MM.1S (cell line): Measurements from ENCODE around the gene SOWAHD.
"Not testable (repeated sequence)": the region's sequence is repeated elsewhere in the genome, so short reads cannot be mapped to it uniquely, and the experiment has no call there.

Source experiments
- DNase-seq: peaks from one replicate; pipeline ENCODE4 v3.0.0-alpha.2; 2015
- H2AFZ ChIP-seq: fragments of 300-600 bp; sonication (generic); 2 replicates; pipeline ENCODE4 v1.6.0; 2016; ENCODE audit warnings: antibody characterized with exemption, low read length
- H3F3A ChIP-seq: fragments of 300-600 bp; sonication (generic); 2 replicates; pipeline ENCODE4 v1.6.1; 2016; ENCODE audit warnings: mild to moderate bottlenecking, antibody characterized with exemption, low read length, moderate library complexity, mixed read lengths; ENCODE audit not compliant: insufficient read depth
- H3K27ac ChIP-seq: fragments of 300-600 bp; sonication (generic); 2 replicates; pipeline ENCODE4 v1.5.1; 2016; ENCODE audit warnings: mild to moderate bottlenecking, low read length
- H3K27me3 ChIP-seq: fragments of 300-600 bp; sonication (generic); replicated peaks from 2 replicates; pipeline ENCODE4 v1.6.0; 2016; ENCODE audit warnings: low read length; ENCODE audit not compliant: insufficient read depth
- H3K36me3 ChIP-seq: fragments of 300-600 bp; sonication (generic); replicated peaks from 2 replicates; pipeline ENCODE4 v1.6.1; 2016; ENCODE audit warnings: mild to moderate bottlenecking, low read length, mixed read lengths; ENCODE audit not compliant: insufficient read depth
- H3K4me1 ChIP-seq: fragments of 300-600 bp; sonication (generic); 2 replicates; pipeline ENCODE4 v1.6.1; 2016; ENCODE audit warnings: low read length, mixed read lengths
- H3K4me2 ChIP-seq: fragments of 300-600 bp; sonication (generic); 2 replicates; pipeline ENCODE4 v1.6.0; 2016; ENCODE audit warnings: low read depth, low read length
- H3K4me3 ChIP-seq: fragments of 300-600 bp; sonication (generic); 2 replicates; pipeline ENCODE4 v1.5.1; 2016; ENCODE audit warnings: low read length, mixed read lengths
- H3K79me2 ChIP-seq: fragments of 300-600 bp; sonication (generic); 2 replicates; pipeline ENCODE4 v1.6.1; 2016; ENCODE audit warnings: mixed run types, low read length, mixed read lengths
- H3K9ac ChIP-seq: fragments of 300-600 bp; sonication (generic); 2 replicates; pipeline ENCODE4 v1.6.1; 2016; ENCODE audit warnings: low read length, mixed read lengths
- H3K9me2 ChIP-seq: fragments of 300-600 bp; sonication (generic); replicated peaks from 2 replicates; pipeline ENCODE4 v1.6.1; 2016; ENCODE audit warnings: mild to moderate bottlenecking, low read length, mixed read lengths; ENCODE audit not compliant: insufficient read depth
- H3K9me3 ChIP-seq: fragments of 300-600 bp; sonication (generic); replicated peaks from 2 replicates; pipeline ENCODE4 v1.6.1; 2016; ENCODE audit warnings: mild to moderate bottlenecking, low read length, mixed read lengths; ENCODE audit not compliant: insufficient read depth
- H4K20me1 ChIP-seq: fragments of 300-600 bp; sonication (generic); 2 replicates; pipeline ENCODE4 v1.6.1; 2016; ENCODE audit warnings: mild to moderate bottlenecking, low read length, moderate library complexity, mixed read lengths; ENCODE audit not compliant: insufficient read depth
- CTCF ChIP-seq: fragments of 300-600 bp; sonication (generic); IDR thresholded peaks from 2 replicates; pipeline ENCODE4 v1.5.1; 2016; ENCODE audit warnings: antibody characterized with exemption, low read length, mixed read lengths
- EZH2 ChIP-seq: fragments of 300-600 bp; sonication (generic); optimal IDR thresholded peaks from 2 replicates; pipeline ENCODE3; 2017; ENCODE audit warnings: low read depth, mild to moderate bottlenecking, antibody characterized with exemption, low read length, mixed read lengths
- EZH2phosphoT487 ChIP-seq: fragments of 300-600 bp; sonication (generic); IDR thresholded peaks from 2 replicates; pipeline ENCODE4 v1.6.1; 2018; ENCODE audit warnings: antibody characterized with exemption, low read length

The SOWAHD gene

GRCh38 chrX:119763181-119763580, 4.8 kb downstream of the SOWAHD start:
- peak overlapping the region; percentile 29 for H3K4me2 ChIP-seq
- DNase-seq: no peak
- no peaks in the 10 kb centered on the region for H3K9me3 ChIP-seq
- H4K20me1 ChIP-seq: no peaks in the 10 kb centered on the region
- H3K4me1 ChIP-seq: peaks cover 18% of the 10 kb centered on the region
- 0 out of 2 replicates have a peak, but pooled peaks cover 4% of the 10 kb centered on the region for H3F3A ChIP-seq
- TF ChIP-seq CTCF: no peak
- no peak for TF ChIP-seq EZH2
- no peak for TF ChIP-seq EZH2phosphoT487
- peak overlapping the region; percentile 31; the same call in 1 of the 2 replicates for H3K27ac ChIP-seq
- no peak overlapping the region for H3K4me3 ChIP-seq
- no peak overlapping the region; the same call in 1 of the 2 replicates for H3K9ac ChIP-seq
- H3K27me3 ChIP-seq: no peaks in the 10 kb centered on the region
- no peaks in the 10 kb centered on the region for H3K9me2 ChIP-seq
- H3K79me2 ChIP-seq: no peaks in the 10 kb centered on the region
- H2AFZ ChIP-seq: peak overlapping the region; percentile 31
- H3K36me3 ChIP-seq: no peaks in the 10 kb centered on the region

- TF ChIP-seq EZH2: no peak
- no peak for TF ChIP-seq EZH2phosphoT487
- TF ChIP-seq CTCF: no peak
- Histone ChIP-seq H3K4me1 (peaks cover 18% of the 10 kb centered on the region), H4K20me1 (no peaks in the 10 kb centered on the region), H3K9me3 (no peaks in the 10 kb centered on the region), H2AFZ (no peak overlapping the region), H3K36me3 (no peaks in the 10 kb centered on the region), H3K4me3 (no peak overlapping the region), H3K4me2 (no peak overlapping the region; the same call in 1 of the 2 replicates), H3K9ac (no peak overlapping the region), H3F3A (0 out of 2 replicates have a peak, but pooled peaks cover 4% of the 10 kb centered on the region), H3K9me2 (no peaks in the 10 kb centered on the region), H3K79me2 (no peaks in the 10 kb centered on the region), H3K27me3 (no peaks in the 10 kb centered on the region), H3K27ac (no peak overlapping the region)
- no peak for DNase-seq
These were observed 5.5 kb downstream of the SOWAHD start for GRCh38 chrX:119763836-119764387.

- H3F3A ChIP-seq, H3K9me2 ChIP-seq, H2AFZ ChIP-seq, H3K4me1 ChIP-seq, H3K9me3 ChIP-seq, H3K27me3 ChIP-seq, H3K4me3 ChIP-seq, H3K36me3 ChIP-seq, DNase-seq, H3K27ac ChIP-seq, H4K20me1 ChIP-seq, H3K9ac ChIP-seq, H3K79me2 ChIP-seq, H3K4me2 ChIP-seq: not testable (repeated sequence)
These were observed 10.0 kb downstream of the SOWAHD start for GRCh38 chrX:119768436-119768835.

GRCh38 chrX:119769388-119769787, 11.0 kb downstream of the SOWAHD start:
- not testable (repeated sequence) for DNase-seq

More at GRCh38 chrX:119769388-119769787, 11.0 kb downstream of the SOWAHD start:
- H3K9me2 ChIP-seq, H3K79me2 ChIP-seq, H3K36me3 ChIP-seq, H3K27me3 ChIP-seq, H3K9me3 ChIP-seq, H3K9ac ChIP-seq, H3K27ac ChIP-seq, H2AFZ ChIP-seq, H3K4me3 ChIP-seq, H3K4me1 ChIP-seq, H3K4me2 ChIP-seq, H3F3A ChIP-seq, H4K20me1 ChIP-seq: not testable (repeated sequence)
